Endothelial cell (in vitro differentiated cells): ENCODE results near the gene KCNAB2. TPM values are rescaled to one million over a fixed set of nuclear protein-coding genes. Genes with fewer than 3 reads are reported as not detected.

Experiments
- DNase-seq: peaks from one replicate; pipeline ENCODE4 v3.0.0; 2021; ENCODE audit warnings: low spot score
- H3K27ac Mint-ChIP-seq: one replicate; pipeline ENCODE4 v1.8.0; 2021; ENCODE audit warnings: mixed read lengths, inconsistent platforms; ENCODE audit not compliant: unreplicated experiment
- H3K27me3 Mint-ChIP-seq: one replicate; pipeline ENCODE4 v1.8.0; 2021; ENCODE audit warnings: mild to moderate bottlenecking, moderate library complexity, mixed read lengths, inconsistent platforms; ENCODE audit not compliant: unreplicated experiment
- H3K36me3 Mint-ChIP-seq: one replicate; pipeline ENCODE4 v1.8.0; 2021; ENCODE audit warnings: mild to moderate bottlenecking, low read depth, mixed read lengths, inconsistent platforms; ENCODE audit not compliant: unreplicated experiment
- H3K4me1 Mint-ChIP-seq: one replicate; pipeline ENCODE4 v1.8.0; 2021; ENCODE audit warnings: mild to moderate bottlenecking, mixed read lengths, inconsistent platforms; ENCODE audit not compliant: unreplicated experiment
- H3K4me3 Mint-ChIP-seq: one replicate; pipeline ENCODE4 v1.8.0; 2021; ENCODE audit warnings: mild to moderate bottlenecking, mixed read lengths, inconsistent platforms; ENCODE audit not compliant: unreplicated experiment
- H3K9me3 Mint-ChIP-seq: one replicate; pipeline ENCODE4 v1.8.0; 2021; ENCODE audit warnings: mixed read lengths, inconsistent platforms; ENCODE audit not compliant: unreplicated experiment
- CTCF ChIP-seq: fragments of 200-600 bp; sonication (generic); IDR thresholded peaks from one replicate; pipeline ENCODE4 v1.5.0; 2021; ENCODE audit warnings: antibody characterized with exemption; ENCODE audit not compliant: unreplicated experiment
- total RNA-seq: library from RNA; stranded (reverse); fragmentation: NEBNext Ultra II Directional; extraction: Animal tissue kit (Norgen Biotek cat#: 25700); gene quantifications from one replicate; pipeline ENCODE4 v1.2.1, GENCODE V29; 2021; ENCODE audit not compliant: unreplicated experiment

The KCNAB2 gene
- total RNA-seq, 1 donor from 2014 or later: 4.1 TPM

GRCh38 chr1:6150006-6150938, 104.6 kb downstream of the KCNAB2 start:
- H3K27ac Mint-ChIP-seq: no peak overlapping the region
- no peak for TF ChIP-seq CTCF
- H3K4me1 Mint-ChIP-seq: no peaks in the 10 kb centered on the region
- H3K9me3 Mint-ChIP-seq: no peaks in the 10 kb centered on the region
- no peak overlapping the region for H3K4me3 Mint-ChIP-seq
- DNase-seq: no peak
- H3K36me3 Mint-ChIP-seq: no peaks in the 10 kb centered on the region
- peaks cover 13% of the 10 kb centered on the region for H3K27me3 Mint-ChIP-seq

Other genes with a start within 250 kb of the KCNAB2 start
- 15.3 TPM for gene NPHP4, start 53.5 kb upstream of the KCNAB2 start, total RNA-seq
- 0.15 TPM for gene CHD5, start 134.4 kb downstream of the KCNAB2 start, total RNA-seq
- gene RPL22, start 153.7 kb downstream of the KCNAB2 start, total RNA-seq: 601 TPM
- gene RNF207, start 160.2 kb downstream of the KCNAB2 start, total RNA-seq: not detected
- gene ICMT, start 190.1 kb downstream of the KCNAB2 start, total RNA-seq: 52.2 TPM
- gene HES3, start 198.3 kb downstream of the KCNAB2 start, total RNA-seq: not detected
- 3.0 TPM for gene GPR153, start 215.2 kb downstream of the KCNAB2 start, total RNA-seq